Osteocyte (in vitro differentiated cells): ENCODE measurements around the gene ACE. TPM values are rescaled to one million over a fixed set of nuclear protein-coding genes. Genes with fewer than 3 reads are reported as not detected.

Source experiments
- DNase-seq: peaks from one replicate; pipeline ENCODE4 v3.0.0; 2021; ENCODE audit warnings: mixed read lengths; ENCODE audit not compliant: unreplicated experiment; ENCODE audit errors: extremely low spot score
- H3K27ac Mint-ChIP-seq: one replicate; pipeline ENCODE4 v1.8.0; 2021; ENCODE audit warnings: mild to moderate bottlenecking, mixed read lengths; ENCODE audit not compliant: unreplicated experiment
- H3K27me3 Mint-ChIP-seq: one replicate; pipeline ENCODE4 v1.8.0; 2021; ENCODE audit warnings: mixed read lengths; ENCODE audit not compliant: unreplicated experiment
- H3K36me3 Mint-ChIP-seq: one replicate; pipeline ENCODE4 v1.8.0; 2021; ENCODE audit warnings: mixed read lengths; ENCODE audit not compliant: unreplicated experiment
- H3K4me1 Mint-ChIP-seq: one replicate; pipeline ENCODE4 v1.8.0; 2021; ENCODE audit warnings: mixed read lengths; ENCODE audit not compliant: unreplicated experiment
- H3K4me3 Mint-ChIP-seq: one replicate; pipeline ENCODE4 v1.8.0; 2021; ENCODE audit warnings: mild to moderate bottlenecking, moderate library complexity, mixed read lengths; ENCODE audit not compliant: unreplicated experiment
- H3K9me3 Mint-ChIP-seq: one replicate; pipeline ENCODE4 v1.8.0; 2021; ENCODE audit warnings: mixed read lengths; ENCODE audit not compliant: unreplicated experiment
- total RNA-seq: library from RNA; stranded (reverse); gene quantifications from 2 replicates; pipeline ENCODE4 v1.2.1, GENCODE V29; 2021
- TF ChIP-seq, protein P1 (sequence below): fragments of 200-600 bp; sonication (generic); IDR thresholded peaks from 2 replicates; pipeline ENCODE4 v1.5.0; 2021; ENCODE audit warnings: antibody characterized with exemption, mild to moderate bottlenecking, moderate library complexity

ACE gene
- total RNA-seq, 1 donor from 2014 or later = 1.1 TPM

DNA sequence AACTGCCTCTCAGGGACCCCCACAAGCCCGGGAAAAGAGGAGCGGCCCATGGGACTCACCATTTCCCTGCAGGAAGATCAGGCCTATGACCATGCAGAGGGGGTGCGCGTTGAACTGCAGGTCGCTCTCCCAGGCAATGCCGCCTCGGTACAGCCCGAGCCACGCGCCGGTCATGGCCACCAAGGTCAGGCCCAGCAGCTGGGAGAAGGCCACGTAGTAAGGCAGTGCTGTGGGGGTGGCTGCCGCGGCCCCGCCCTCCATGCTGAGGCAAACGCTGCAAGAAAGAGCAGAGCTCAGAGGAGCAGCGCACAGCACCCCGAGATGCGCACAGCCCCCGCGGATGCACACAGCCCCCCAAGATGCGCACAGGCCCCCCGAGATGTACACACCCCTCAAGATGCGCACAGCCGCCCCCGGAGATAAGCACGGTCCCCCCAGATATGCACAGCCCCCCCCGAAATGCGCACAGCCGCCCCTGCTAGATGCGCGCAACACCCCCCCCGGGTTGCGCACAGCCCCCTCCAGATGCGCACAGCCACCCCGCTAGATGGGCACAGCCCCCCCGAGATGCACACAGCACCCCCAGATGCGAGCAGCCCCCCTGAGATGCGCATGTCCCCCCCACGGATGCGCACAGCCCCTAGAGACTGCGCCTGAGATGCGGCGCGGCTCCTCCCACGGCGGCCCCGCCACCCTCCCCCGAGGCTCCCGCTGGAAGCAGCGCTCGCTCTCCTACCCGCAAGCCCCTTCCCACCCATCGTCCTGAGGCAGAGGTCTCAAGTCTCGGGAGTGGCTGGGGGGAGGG, 39.4 kb upstream of the ACE start:
- Mint-ChIP-seq H3K36me3 (no peaks in the 10 kb centered on the region), H3K27ac (no peak overlapping the region)
- no peak for DNase-seq

DNA sequence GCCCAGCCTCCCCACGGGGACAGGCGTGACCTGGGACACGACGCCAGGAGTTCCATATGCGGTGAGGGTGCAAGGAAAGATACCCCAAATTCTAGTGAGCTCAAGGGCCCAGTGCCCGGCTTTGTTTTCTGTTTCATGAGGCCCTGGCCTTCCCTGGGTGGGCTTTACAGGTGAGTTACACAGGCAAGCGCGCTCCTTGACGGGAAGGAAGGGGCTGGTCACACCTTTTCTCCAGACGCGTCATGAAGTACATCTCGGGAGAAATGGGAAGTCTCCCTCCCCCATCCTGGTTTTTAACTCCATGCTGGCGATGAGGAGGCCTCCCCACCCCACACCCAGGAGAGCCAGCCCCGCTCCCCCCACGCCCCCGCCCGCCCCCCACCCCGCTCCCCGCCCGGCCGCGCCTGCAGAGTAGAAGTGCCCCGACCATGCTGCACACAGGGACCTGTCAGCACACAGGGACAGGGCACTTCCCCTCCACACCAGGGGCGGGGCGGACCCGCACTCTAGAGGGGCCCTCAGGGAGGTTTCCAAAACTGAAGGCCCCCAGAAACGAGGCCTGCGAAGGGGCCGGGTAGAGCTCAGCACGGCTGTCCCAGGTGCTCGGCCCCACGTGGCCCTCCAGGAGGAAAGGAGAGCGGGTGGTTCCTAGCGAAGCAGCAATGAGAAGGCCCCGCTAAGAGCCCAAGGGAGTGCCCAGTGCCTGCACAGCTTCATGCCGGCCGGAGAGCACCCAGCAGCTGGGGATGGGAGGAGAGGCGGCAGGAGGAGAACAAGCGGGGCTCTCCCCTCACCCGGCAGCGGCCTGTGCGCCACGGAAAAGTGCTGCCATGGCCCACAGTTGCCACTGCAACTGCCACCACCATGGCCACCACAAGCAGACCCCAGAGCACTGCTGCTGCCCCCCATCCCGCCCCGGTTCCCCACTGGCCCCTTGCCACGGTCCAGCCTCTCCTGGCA, 38.5 kb upstream of the ACE start:
- no peak for DNase-seq
- no peaks in the 10 kb centered on the region for H3K36me3 Mint-ChIP-seq
- no peaks in the 10 kb centered on the region for H3K9me3 Mint-ChIP-seq
- H3K4me3 Mint-ChIP-seq = no peak overlapping the region
- no peaks in the 10 kb centered on the region for H3K27me3 Mint-ChIP-seq
- no peak overlapping the region for H3K27ac Mint-ChIP-seq
- TF ChIP-seq, protein P1, sequence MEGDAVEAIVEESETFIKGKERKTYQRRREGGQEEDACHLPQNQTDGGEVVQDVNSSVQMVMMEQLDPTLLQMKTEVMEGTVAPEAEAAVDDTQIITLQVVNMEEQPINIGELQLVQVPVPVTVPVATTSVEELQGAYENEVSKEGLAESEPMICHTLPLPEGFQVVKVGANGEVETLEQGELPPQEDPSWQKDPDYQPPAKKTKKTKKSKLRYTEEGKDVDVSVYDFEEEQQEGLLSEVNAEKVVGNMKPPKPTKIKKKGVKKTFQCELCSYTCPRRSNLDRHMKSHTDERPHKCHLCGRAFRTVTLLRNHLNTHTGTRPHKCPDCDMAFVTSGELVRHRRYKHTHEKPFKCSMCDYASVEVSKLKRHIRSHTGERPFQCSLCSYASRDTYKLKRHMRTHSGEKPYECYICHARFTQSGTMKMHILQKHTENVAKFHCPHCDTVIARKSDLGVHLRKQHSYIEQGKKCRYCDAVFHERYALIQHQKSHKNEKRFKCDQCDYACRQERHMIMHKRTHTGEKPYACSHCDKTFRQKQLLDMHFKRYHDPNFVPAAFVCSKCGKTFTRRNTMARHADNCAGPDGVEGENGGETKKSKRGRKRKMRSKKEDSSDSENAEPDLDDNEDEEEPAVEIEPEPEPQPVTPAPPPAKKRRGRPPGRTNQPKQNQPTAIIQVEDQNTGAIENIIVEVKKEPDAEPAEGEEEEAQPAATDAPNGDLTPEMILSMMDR = no peak
- peaks cover 25% of the 10 kb centered on the region for H3K4me1 Mint-ChIP-seq

More for the DNA sequence above, 39.4 kb upstream of the ACE start:
- H3K4me1 Mint-ChIP-seq = peaks cover 34% of the 10 kb centered on the region
- H3K27me3 Mint-ChIP-seq = no peaks in the 10 kb centered on the region
- no peak overlapping the region for H3K4me3 Mint-ChIP-seq
- TF ChIP-seq, protein P1 = no peak
- H3K9me3 Mint-ChIP-seq = no peaks in the 10 kb centered on the region

DNA sequence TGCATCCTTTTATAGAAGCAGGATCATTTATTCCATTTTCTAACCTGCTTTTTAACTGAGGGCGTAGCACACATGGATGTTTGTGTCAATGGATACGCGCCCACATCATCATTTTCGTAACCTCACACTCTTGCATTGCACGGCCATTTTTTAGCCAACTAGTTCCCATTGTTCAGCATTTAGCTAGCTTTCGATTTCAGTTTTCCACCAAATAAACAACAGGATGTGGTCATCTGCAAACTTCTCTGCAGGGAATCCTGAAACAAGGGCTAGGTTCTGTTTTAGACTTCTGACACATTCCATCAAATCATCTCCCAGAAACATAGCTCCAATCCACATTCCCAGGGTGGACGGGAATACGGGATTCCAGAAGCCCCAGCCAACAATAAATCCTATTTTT, 37.2 kb upstream of the ACE start:
- Mint-ChIP-seq H3K27me3 (no peaks in the 10 kb centered on the region), H3K9me3 (no peaks in the 10 kb centered on the region), H3K36me3 (no peaks in the 10 kb centered on the region), H3K4me1 (peaks cover 17% of the 10 kb centered on the region), H3K4me3 (no peak overlapping the region), H3K27ac (peak overlapping the region; percentile 78)
- TF ChIP-seq, protein P1 = no peak
- no peak for DNase-seq

DNA sequence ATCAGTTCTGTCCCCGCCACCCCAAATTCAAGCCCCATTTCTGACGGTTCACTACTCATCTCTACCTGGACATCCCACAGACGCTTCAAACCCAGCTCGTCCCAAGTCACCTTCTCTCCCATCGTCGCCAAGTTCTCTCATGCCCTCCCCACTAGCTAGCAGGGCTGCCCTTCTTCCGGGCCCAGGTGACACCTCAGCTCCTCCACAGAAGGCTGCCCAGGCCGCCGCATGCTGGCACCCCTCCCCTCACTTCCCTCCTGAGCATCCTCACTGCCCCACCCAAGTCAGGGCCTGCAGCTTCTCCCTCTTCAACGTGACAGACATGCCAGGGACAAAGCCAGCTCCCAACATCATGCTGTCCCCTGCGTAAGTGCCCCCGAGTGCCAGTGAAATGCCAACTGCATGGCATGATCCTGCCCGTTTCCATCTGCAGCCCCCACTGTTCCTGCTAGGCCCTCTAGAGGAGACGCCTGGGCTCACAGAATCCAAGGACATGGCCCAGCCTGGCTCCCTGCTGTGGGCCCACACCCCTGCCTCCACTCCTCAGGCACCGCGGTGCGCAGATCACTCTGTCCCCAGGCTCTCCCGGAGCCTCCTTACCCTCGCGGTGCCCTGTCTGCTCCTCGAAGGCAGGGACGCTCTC, 36.6 kb upstream of the ACE start:
- no peaks in the 10 kb centered on the region for H3K27me3 Mint-ChIP-seq
- peak overlapping the region; percentile 78 for H3K27ac Mint-ChIP-seq
- TF ChIP-seq, protein P1 = no peak
- no peak for DNase-seq
- no peak overlapping the region for H3K4me3 Mint-ChIP-seq
- no peaks in the 10 kb centered on the region for H3K36me3 Mint-ChIP-seq
- no peaks in the 10 kb centered on the region for H3K9me3 Mint-ChIP-seq
- peaks cover 15% of the 10 kb centered on the region for H3K4me1 Mint-ChIP-seq
